Measurements from ENCODE around the gene RSRC1. TPM values are rescaled to one million over a fixed set of nuclear protein-coding genes. Genes with fewer than 3 reads are reported as not detected.

The RSRC1 gene
- total RNA-seq, 1 donor from 2014 or later = 36.9 TPM

GRCh38 chr3:158382479-158382878 lies 272.6 kb downstream of the RSRC1 start:
- H3K4me3 Mint-ChIP-seq = no peak overlapping the region
- H3K27ac Mint-ChIP-seq (ENCODE audit: unreplicated experiment) = no peak overlapping the region
- H3K36me3 Mint-ChIP-seq (ENCODE audit: low read depth) = no peaks in the 10 kb centered on the region
- TF ChIP-seq, protein P1, sequence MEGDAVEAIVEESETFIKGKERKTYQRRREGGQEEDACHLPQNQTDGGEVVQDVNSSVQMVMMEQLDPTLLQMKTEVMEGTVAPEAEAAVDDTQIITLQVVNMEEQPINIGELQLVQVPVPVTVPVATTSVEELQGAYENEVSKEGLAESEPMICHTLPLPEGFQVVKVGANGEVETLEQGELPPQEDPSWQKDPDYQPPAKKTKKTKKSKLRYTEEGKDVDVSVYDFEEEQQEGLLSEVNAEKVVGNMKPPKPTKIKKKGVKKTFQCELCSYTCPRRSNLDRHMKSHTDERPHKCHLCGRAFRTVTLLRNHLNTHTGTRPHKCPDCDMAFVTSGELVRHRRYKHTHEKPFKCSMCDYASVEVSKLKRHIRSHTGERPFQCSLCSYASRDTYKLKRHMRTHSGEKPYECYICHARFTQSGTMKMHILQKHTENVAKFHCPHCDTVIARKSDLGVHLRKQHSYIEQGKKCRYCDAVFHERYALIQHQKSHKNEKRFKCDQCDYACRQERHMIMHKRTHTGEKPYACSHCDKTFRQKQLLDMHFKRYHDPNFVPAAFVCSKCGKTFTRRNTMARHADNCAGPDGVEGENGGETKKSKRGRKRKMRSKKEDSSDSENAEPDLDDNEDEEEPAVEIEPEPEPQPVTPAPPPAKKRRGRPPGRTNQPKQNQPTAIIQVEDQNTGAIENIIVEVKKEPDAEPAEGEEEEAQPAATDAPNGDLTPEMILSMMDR (conservative IDR thresholded peaks at IDR 0.05) = no peak
- H3K9me3 Mint-ChIP-seq = no peaks in the 10 kb centered on the region
- no peaks in the 10 kb centered on the region for H3K27me3 Mint-ChIP-seq (ENCODE audit: low read depth)
- H3K4me1 Mint-ChIP-seq = peaks cover 9% of the 10 kb centered on the region
- no peak for DNase-seq (ENCODE audit: low read depth, low spot score)

GRCh38 chr3:158384019-158384418 lies 274.1 kb downstream of the RSRC1 start:
- H3K27me3 Mint-ChIP-seq (ENCODE audit: low read depth) = no peaks in the 10 kb centered on the region
- peaks cover 5% of the 10 kb centered on the region for H3K4me1 Mint-ChIP-seq
- H3K36me3 Mint-ChIP-seq (ENCODE audit: low read depth) = no peaks in the 10 kb centered on the region
- no peak for DNase-seq (ENCODE audit: low read depth, low spot score)
- H3K9me3 Mint-ChIP-seq = no peaks in the 10 kb centered on the region
- H3K4me3 Mint-ChIP-seq = no peak overlapping the region
- no peak overlapping the region for H3K27ac Mint-ChIP-seq (ENCODE audit: unreplicated experiment)
- TF ChIP-seq, protein P1 (conservative IDR thresholded peaks at IDR 0.05) = no peak

- no peaks in the 10 kb centered on the region for H3K4me1 Mint-ChIP-seq
- H3K4me3 Mint-ChIP-seq = no peak overlapping the region
- TF ChIP-seq, protein P1 (conservative IDR thresholded peaks at IDR 0.05) = no peak
- peaks cover 31% of the 10 kb centered on the region for H3K9me3 Mint-ChIP-seq
- peaks cover 18% of the 10 kb centered on the region for H3K36me3 Mint-ChIP-seq (ENCODE audit: low read depth)
- H3K27me3 Mint-ChIP-seq (ENCODE audit: low read depth) = no peaks in the 10 kb centered on the region
- DNase-seq (ENCODE audit: low read depth, low spot score) = no peak
- H3K27ac Mint-ChIP-seq (ENCODE audit: unreplicated experiment) = no peak overlapping the region
Observed at GRCh38 chr3:158395421-158395820, 285.5 kb downstream of the RSRC1 start.

GRCh38 chr3:158402590-158402989 lies 292.7 kb downstream of the RSRC1 start:
- TF ChIP-seq, protein P1 (conservative IDR thresholded peaks at IDR 0.05) = no peak
- Mint-ChIP-seq H3K27ac (ENCODE audit: unreplicated experiment) (no peak overlapping the region), H3K36me3 (ENCODE audit: low read depth) (no peaks in the 10 kb centered on the region), H3K9me3 (no peaks in the 10 kb centered on the region), H3K4me3 (no peak overlapping the region), H3K4me1 (no peaks in the 10 kb centered on the region), H3K27me3 (ENCODE audit: low read depth) (no peaks in the 10 kb centered on the region)
- no peak for DNase-seq (ENCODE audit: low read depth, low spot score)

DNA sequence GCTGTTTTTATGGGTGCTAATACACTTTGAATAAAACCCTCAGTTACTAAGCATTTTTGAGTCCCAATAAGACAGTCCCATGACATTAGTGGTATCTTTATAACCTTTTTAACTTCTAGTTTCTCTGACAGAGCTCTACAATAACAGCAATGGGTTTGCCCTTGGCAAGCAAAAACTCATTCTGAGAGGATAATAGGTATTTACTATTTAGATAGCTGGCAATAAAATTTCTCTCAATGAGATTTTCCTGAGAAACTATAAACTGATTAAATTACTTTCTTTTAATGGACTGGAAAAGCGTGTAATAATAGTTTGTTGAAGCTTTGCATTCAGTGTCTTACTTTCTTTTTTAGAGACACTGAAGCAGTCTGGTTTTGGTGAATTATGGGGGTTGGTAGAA lies 293.1 kb downstream of the RSRC1 start:
- TF ChIP-seq, protein P1 (conservative IDR thresholded peaks at IDR 0.05) = no peak

More for the DNA sequence above, 293.1 kb downstream of the RSRC1 start:
- no peaks in the 10 kb centered on the region for H3K4me1 Mint-ChIP-seq
- H3K27ac Mint-ChIP-seq (ENCODE audit: unreplicated experiment) = no peak overlapping the region
- H3K27me3 Mint-ChIP-seq (ENCODE audit: low read depth) = no peaks in the 10 kb centered on the region
- H3K9me3 Mint-ChIP-seq = no peaks in the 10 kb centered on the region
- no peaks in the 10 kb centered on the region for H3K36me3 Mint-ChIP-seq (ENCODE audit: low read depth)
- no peak for DNase-seq (ENCODE audit: low read depth, low spot score)
- no peak overlapping the region for H3K4me3 Mint-ChIP-seq

All from neural crest cell (in vitro differentiated cells).